Cerebellar cortex (tissue), 1 donor: ENCODE measurements around the gene INPP4B.

Source experiments
- DNase-seq: peaks from one replicate; pipeline ENCODE4 v3.0.0-alpha.2; 2015; ENCODE audit warnings: low spot score

Gene INPP4B

DNA sequence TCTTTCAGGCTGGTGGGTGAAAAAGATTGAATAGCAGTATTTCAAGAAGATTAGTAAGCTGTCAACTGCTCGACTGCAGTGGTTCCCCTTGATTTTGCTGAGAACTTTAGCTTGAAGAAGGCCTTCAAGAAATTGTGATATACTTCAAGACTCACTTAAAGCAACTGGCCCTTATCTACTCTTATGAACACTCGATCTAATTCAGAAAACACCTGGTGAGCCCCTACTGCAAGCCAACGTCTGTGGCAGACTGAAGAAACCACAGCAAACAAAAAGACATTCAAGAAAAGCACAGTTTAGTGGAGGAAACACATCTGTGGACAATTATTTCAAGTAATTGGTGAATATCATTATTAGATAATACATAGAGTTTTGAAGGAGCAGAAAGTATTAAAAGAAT, 119.0 kb downstream of the INPP4B start:
- no peak for DNase-seq

GRCh38 chr4:142725886-142726285, 120.2 kb downstream of the INPP4B start:
- no peak for DNase-seq

DNA sequence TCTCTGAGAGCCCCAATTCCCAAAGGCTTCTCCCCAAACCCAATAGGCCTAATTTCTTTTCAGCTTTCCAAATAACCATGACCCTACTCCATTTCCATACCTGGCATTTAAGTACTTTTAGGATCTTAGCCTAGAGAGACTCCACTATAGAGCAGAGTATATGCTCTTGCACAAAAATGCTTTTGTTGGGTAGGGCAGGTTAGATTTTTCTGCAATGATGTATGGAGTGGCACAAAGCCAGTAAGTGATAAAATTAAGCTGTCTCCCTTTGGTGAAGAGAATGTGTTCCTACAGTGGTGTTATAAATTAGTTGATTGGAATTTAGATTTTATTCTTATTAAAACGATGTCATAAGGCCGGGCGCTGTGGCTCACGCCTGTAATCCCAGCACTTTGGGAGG, 124.9 kb downstream of the INPP4B start:
- DNase-seq = no peak

- DNase-seq = no peak
Observed at GRCh38 chr4:142719854-142720541, 126.1 kb downstream of the INPP4B start.

- no peak for DNase-seq
Observed at GRCh38 chr4:142718981-142719380, 127.1 kb downstream of the INPP4B start.

DNA sequence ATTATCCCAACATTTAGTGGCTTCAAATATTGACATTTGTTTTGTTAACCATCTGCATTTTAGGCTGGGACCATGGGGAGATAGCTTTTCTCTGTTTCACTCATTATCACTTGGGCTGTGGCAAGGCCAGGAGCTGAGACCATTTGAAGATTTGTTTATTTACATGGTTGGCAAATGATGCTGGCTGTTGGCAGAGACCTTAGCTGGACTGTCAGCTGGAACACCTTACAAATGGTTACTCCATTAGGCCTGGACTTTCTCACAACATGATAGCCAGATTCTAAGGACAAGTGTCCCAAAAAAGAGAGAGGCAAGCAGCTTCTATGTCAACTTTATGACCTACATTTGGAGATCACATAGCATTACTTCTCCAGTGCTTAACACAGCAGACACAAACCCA, 130.4 kb downstream of the INPP4B start:
- DNase-seq = no peak

GRCh38 chr4:142713282-142714030, 132.6 kb downstream of the INPP4B start:
- DNase-seq = no peak

DNA sequence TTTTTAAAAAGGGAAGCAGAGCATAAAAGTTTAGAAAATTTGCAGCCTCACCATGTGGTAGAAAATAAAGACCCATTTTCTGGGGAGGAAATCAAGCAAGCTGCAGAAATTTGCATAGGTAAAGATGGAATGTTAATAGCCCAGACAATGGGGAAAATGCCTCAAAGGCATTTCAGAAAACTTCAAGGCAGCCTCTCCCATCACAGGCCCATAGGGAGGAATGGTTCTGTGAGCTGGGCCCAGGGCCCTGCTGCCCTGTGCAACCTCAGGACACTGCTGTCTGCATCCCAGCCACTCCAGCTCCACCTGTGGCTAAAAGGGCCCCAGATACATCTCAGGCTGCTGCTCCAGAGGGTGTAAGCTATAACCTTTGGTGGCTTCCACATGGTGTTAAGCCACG, 137.9 kb downstream of the INPP4B start:
- no peak for DNase-seq

DNA sequence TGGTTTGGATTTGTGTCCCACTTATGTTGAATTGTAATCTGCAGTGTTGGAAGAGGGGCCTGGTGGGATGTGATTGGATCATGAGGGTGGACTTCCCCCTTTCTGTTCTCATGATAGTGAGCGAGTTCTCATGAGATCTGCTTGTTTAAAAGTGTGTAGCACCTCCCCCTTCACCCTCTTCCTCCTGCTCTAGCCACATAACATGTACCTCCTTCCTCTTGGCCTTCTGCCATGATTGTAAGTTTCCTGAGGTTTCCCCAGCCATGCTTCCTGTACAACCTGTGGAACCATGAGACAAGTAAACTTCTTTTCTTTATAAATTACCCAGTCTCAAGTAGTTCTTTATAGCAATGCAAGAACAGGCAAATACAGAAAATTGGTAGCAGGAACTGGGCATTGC, 138.7 kb downstream of the INPP4B start:
- DNase-seq = no peak

- DNase-seq = no peak
Observed at GRCh38 chr4:142706381-142706780, 139.7 kb downstream of the INPP4B start.

DNA sequence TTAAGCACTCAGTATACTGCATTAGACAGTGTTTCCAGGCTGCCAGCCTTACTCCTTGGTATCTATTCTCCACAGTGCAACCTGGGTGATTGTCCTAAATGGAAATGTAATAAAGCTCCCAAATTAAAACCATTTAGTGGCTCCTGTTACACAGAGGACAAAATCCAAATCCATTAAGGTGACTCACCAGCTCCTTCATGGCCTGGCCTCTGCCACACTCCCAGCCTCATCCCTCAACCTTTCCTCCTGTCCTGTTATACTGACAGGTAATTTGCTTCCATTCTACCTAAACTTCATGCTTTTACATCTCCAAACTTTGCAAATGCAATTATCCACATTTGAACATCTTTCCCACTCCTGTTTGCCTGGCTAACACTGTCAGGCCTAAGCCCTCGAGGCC, 140.3 kb downstream of the INPP4B start:
- DNase-seq = no peak

- no peak for DNase-seq
Observed at GRCh38 chr4:142703694-142704309, 142.3 kb downstream of the INPP4B start.

- no peak for DNase-seq
Observed at GRCh38 chr4:142701017-142701416, 145.1 kb downstream of the INPP4B start.

DNA sequence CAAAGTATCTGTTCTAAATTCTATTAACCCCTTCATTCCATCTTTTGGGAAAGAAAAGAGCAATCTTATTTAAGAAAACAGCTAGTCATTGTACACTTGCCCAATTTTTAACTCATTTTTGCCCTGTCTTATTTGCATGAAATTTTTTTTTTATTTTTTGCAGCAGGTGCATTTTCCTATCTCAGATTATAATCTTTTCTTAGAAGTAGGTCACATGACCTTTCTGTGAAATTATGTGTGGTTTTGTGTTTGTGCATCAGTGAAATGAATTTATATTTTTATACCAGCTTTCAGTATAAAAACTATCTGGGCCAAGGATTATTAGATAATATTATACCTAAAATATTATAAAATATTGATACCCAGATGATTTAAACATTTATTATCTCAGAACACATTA, 145.6 kb downstream of the INPP4B start:
- DNase-seq = no peak

GRCh38 chr4:142698552-142698951, 147.5 kb downstream of the INPP4B start:
- no peak for DNase-seq

GRCh38 chr4:142697928-142698327, 148.2 kb downstream of the INPP4B start:
- DNase-seq = no peak

- DNase-seq = no peak
Observed at GRCh38 chr4:142697320-142697719, 148.8 kb downstream of the INPP4B start.

- no peak for DNase-seq
Observed at GRCh38 chr4:142696334-142697122, 149.6 kb downstream of the INPP4B start.

GRCh38 chr4:142690406-142691163, 155.5 kb downstream of the INPP4B start:
- no peak for DNase-seq

DNA sequence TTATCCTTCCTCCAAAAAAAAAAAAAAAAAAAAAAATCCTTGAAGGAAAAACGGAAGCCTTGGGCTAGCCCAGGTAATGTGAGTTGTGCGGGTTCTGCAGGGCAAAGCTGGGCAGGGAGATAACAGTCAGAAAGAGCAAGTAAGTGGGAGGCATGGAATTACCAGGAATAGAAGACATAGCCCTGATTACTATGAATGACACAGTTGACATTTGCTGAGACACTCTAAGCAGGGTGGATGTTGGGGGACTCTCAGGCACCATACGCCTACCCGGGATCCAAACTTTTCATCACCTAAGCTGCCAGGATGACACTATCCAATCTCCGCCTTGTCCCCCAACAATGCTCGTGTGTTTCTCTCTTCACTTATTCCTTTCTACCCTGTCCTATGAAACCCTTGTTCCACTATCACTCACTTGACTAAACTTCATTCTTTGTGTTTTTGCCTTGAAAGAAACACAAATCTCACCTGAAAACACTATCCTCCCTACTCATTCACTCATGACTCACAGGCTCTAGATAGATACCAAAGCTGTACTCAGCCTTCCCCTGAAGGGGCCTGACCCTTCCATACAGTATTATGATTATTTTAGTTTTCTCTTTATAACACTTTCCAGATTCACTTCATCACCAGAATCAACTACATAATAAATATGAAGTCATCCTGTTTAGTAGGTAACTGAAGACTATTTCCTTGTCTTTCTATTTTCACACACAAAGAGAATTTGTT, 158.4 kb downstream of the INPP4B start:
- no peak for DNase-seq

- DNase-seq = no peak
Observed at GRCh38 chr4:142686081-142686480, 160.0 kb downstream of the INPP4B start.
